Retina (tissue), 1 donor: Measurements from ENCODE around the gene GCSH.

ENCODE experiments used
- DNase-seq: peaks from one replicate; pipeline ENCODE4 v3.0.0-alpha.2; 2016

GCSH gene

GRCh38 chr16:81040842-81041241 is 55.4 kb downstream of the GCSH start:
- DNase-seq, result no peak

GRCh38 chr16:81040131-81040530 is 56.1 kb downstream of the GCSH start:
- no peak for DNase-seq

DNA sequence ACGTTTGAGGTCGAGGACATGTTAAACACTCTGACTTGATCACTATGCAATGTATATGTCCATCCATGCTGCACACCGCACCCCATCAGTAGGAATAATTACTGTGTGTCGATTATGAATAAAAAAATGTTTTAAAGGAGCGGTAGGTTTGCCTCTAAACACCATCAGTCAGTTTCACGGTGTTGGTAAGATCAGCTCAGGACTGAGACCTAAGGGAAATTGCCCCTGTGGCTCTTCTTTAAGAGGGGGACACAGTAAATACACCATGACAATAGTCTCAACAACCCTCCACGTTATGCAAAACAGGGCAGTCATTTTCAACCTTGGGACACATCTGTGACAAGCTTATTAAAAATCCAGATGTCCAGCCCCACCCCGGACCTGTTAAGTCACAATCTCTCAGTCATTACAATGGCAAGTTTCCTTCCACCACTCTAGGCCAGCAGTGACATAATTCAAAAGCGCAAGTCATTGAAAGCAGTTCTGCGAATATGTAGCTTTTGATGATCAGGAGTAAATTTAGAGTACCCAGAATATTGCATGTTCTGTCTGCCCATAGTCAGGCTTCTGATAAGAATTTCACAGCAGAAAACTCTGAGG is 59.3 kb downstream of the GCSH start:
- no peak for DNase-seq

DNA sequence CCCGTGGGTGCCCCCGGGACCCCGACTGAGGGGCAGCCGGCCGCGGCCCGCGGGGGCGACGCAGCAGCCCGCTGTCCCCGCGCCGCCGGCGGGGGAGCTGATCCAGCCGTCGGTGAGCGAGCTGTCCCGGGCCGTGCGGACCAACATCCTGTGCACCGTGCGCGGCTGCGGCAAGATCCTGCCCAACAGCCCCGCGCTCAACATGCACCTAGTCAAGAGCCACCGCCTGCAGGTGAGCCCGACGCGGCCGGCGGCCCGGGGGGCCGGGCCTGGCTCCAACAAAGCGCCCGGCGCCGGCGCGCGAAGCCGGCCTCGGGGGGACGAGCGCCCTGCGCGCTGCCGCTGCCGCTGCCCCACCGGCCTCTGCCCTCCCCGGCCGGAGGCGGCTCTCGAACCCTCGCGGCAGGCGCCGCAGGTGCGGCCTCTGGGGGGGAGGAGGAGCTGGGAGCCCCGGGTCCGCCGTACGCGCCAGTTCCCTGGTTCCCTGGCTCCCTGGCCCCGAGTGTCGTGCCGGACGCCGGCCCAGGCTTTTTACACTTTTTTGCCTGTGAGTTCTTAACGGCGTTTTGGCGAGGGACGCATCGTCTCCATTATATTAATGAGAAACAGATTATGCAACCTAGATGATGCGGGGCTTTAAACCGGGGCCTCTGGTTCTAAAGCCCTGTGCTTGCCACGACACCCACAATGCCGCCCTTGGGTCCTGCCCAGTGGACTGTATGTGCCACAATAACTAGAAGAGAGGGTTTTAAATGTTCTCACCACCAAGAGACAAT is 60.0 kb downstream of the GCSH start:
- peak; percentile 69 for DNase-seq

DNA sequence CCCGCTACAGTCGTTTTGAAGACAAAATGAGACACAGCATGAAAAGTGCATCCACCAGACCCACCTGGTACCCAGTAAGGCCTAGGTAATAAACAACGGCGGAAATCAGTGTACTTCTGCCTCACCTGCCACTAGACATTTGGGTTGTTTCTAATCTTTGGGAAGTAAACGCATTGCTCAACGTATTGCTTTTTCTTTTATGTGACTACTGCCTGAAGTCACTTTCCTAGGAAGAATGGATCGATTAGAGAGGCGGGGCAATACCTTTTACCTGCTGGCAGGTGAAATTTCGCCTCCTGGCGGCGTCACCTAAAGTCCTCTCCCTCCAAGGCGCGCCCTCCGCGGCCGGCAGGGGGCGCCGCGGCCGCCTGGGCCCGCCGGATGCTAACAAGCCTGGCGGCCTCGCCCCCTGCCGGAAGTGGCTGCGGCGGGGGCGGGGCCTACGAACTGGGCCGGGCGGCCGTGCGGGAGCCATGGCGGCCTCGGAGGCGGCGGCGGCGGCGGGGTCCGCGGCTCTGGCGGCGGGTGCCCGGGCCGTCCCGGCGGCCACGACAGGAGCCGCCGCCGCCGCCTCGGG is 60.7 kb downstream of the GCSH start, which contains the start of gene ATMIN:
Gene ATMIN (plus strand): TSS at position 445 of the 577 bp plus-strand sequence. CDS start 29 bp downstream, at position 474.
- DNase-seq, result peak; percentile 91
